HEK293 (cell line): ENCODE results near the gene SLC5A12.

ENCODE experiments used
- CTCF ChIA-PET: fragments of 350-600 bp; formaldehyde crosslinking; extraction: SDS; loops from one replicate; lab custom pipeline; 2021; ENCODE audit warnings: antibody characterized with exemption; lab: Yijun Ruan, JAX
- POLR2A ChIA-PET: fragments of 300-600 bp; formaldehyde crosslinking; extraction: SDS; loops from one replicate; lab custom pipeline; 2020; ENCODE audit warnings: antibody characterized with exemption, inconsistent platforms; lab: Yijun Ruan, JAX
- H3K27ac ChIP-seq: fragments of 200-500 bp; sonication (Bioruptor generic); 2 replicates; pipeline ENCODE4 v1.5.1; 2014; ENCODE audit warnings: low read depth, low read length, control low read depth, inconsistent platforms; ENCODE audit errors: extremely low read depth
- H3K36me3 ChIP-seq, 2 experiments: fragments of 200-500 bp in 1 of 2; sonication (Bioruptor generic) in 1 of 2; 1 replicate in 1 of 2; 2 replicates in 1 of 2; pipeline ENCODE4 v1.5.1; 2014 to 2017; ENCODE audit warnings: inconsistent platforms in 2 of 2, low read length in 2 of 2; ENCODE audit not compliant: control insufficient read depth in 2 of 2, insufficient read depth in 1 of 2
- H3K4me1 ChIP-seq: fragments of 200-500 bp; sonication (Bioruptor generic); 2 replicates; pipeline ENCODE4 v1.5.1; 2014; ENCODE audit warnings: mild to moderate bottlenecking, low read length, inconsistent platforms; ENCODE audit not compliant: control insufficient read depth, insufficient read depth
- H3K4me3 ChIP-seq: 2 replicates; pipeline ENCODE4 v1.5.1; 2011; ENCODE audit warnings: low read depth, mild to moderate bottlenecking, control low read depth, low read length, moderate library complexity
- H3K9me3 ChIP-seq: fragments of 200-500 bp; sonication (Bioruptor generic); 2 replicates; pipeline ENCODE4 v1.5.1; 2014; ENCODE audit warnings: low read depth, low read length, inconsistent platforms; ENCODE audit not compliant: control insufficient read depth, insufficient read depth
- BCL11B ChIP-seq: fragments of 450-650 bp; formaldehyde crosslinking; IDR thresholded peaks from 2 replicates; pipeline ENCODE4 v1.5.1; 2016; ENCODE audit warnings: low read depth, missing biosample characterization, missing genetic modification characterization
- EGR2 ChIP-seq: fragments of 450-650 bp; formaldehyde crosslinking; IDR thresholded peaks from 2 replicates; pipeline ENCODE4 v1.5.1; 2016; ENCODE audit warnings: low read depth, missing biosample characterization, missing genetic modification characterization
- PRDM2 ChIP-seq: fragments of 450-650 bp; formaldehyde crosslinking; IDR thresholded peaks from 2 replicates; pipeline ENCODE4 v1.5.1; 2016; ENCODE audit warnings: missing biosample characterization, missing genetic modification characterization, borderline replicate concordance
- PRDM6 ChIP-seq: fragments of 450-650 bp; formaldehyde crosslinking; IDR thresholded peaks from 2 replicates; pipeline ENCODE4 v1.5.1; 2017; ENCODE audit warnings: missing biosample characterization, missing genetic modification characterization
- SP3 ChIP-seq: fragments of 450-650 bp; formaldehyde crosslinking; IDR thresholded peaks from 2 replicates; pipeline ENCODE4 v1.5.1; 2016; ENCODE audit warnings: missing biosample characterization, missing genetic modification characterization
- SP7 ChIP-seq: fragments of 450-650 bp; formaldehyde crosslinking; IDR thresholded peaks from 2 replicates; pipeline ENCODE4 v1.5.1; 2016; ENCODE audit warnings: missing biosample characterization, missing genetic modification characterization
- ZBTB20 ChIP-seq: fragments of 450-650 bp; formaldehyde crosslinking; IDR thresholded peaks from 2 replicates; pipeline ENCODE4 v1.5.1; 2016; ENCODE audit warnings: missing biosample characterization, missing genetic modification characterization
- ZBTB49 ChIP-seq: fragments of 450-650 bp; formaldehyde crosslinking; IDR thresholded peaks from 2 replicates; pipeline ENCODE4 v1.5.1; 2016; ENCODE audit warnings: missing biosample characterization, missing genetic modification characterization, low read depth
- ZEB2 ChIP-seq: fragments of 450-650 bp; formaldehyde crosslinking; IDR thresholded peaks from 2 replicates; pipeline ENCODE4 v1.5.1; 2016; ENCODE audit warnings: missing biosample characterization, missing genetic modification characterization
- ZFHX2 ChIP-seq: fragments of 450-650 bp; formaldehyde crosslinking; conservative IDR thresholded peaks from 2 replicates; pipeline ENCODE4 v1.5.1; 2016; ENCODE audit warnings: missing biosample characterization, missing genetic modification characterization
- ZNF155 ChIP-seq: fragments of 450-650 bp; formaldehyde crosslinking; IDR thresholded peaks from 2 replicates; pipeline ENCODE4 v1.5.1; 2016; ENCODE audit warnings: missing biosample characterization, missing genetic modification characterization
- ZNF169 ChIP-seq: fragments of 450-650 bp; formaldehyde crosslinking; IDR thresholded peaks from 2 replicates; pipeline ENCODE4 v1.5.1; 2016; ENCODE audit warnings: missing biosample characterization, missing genetic modification characterization
- ZNF174 ChIP-seq: fragments of 450-650 bp; formaldehyde crosslinking; IDR thresholded peaks from 2 replicates; pipeline ENCODE4 v1.5.0; 2017; ENCODE audit warnings: missing biosample characterization, mild to moderate bottlenecking, missing genetic modification characterization
- ZNF211 ChIP-seq: fragments of 450-650 bp; formaldehyde crosslinking; IDR thresholded peaks from 2 replicates; pipeline ENCODE4 v1.5.1; 2016; ENCODE audit warnings: low read depth, missing biosample characterization, missing genetic modification characterization
- ZNF214 ChIP-seq: fragments of 450-650 bp; formaldehyde crosslinking; IDR thresholded peaks from 2 replicates; pipeline ENCODE4 v1.5.1; 2017; ENCODE audit warnings: missing biosample characterization, mild to moderate bottlenecking, missing genetic modification characterization, borderline replicate concordance
- ZNF221 ChIP-seq: fragments of 450-650 bp; formaldehyde crosslinking; IDR thresholded peaks from 2 replicates; pipeline ENCODE4 v1.5.1; 2017; ENCODE audit warnings: missing biosample characterization, missing genetic modification characterization, borderline replicate concordance
- ZNF239 ChIP-seq: fragments of 450-650 bp; formaldehyde crosslinking; IDR thresholded peaks from 2 replicates; pipeline ENCODE4 v1.5.1; 2016; ENCODE audit warnings: missing biosample characterization, missing genetic modification characterization
- ZNF488 ChIP-seq: fragments of 450-650 bp; formaldehyde crosslinking; IDR thresholded peaks from 2 replicates; pipeline ENCODE4 v1.5.1; 2016; ENCODE audit warnings: missing biosample characterization, missing genetic modification characterization
- ZNF501 ChIP-seq: fragments of 450-650 bp; formaldehyde crosslinking; IDR thresholded peaks from 2 replicates; pipeline ENCODE4 v1.5.1; 2016; ENCODE audit warnings: missing biosample characterization, missing genetic modification characterization
- ZNF514 ChIP-seq: fragments of 450-650 bp; formaldehyde crosslinking; IDR thresholded peaks from 2 replicates; pipeline ENCODE4 v1.5.1; 2016; ENCODE audit warnings: missing biosample characterization, missing genetic modification characterization
- ZNF549 ChIP-seq: fragments of 450-650 bp; IDR thresholded peaks from 2 replicates; pipeline ENCODE4 v1.5.1; 2018; ENCODE audit warnings: missing biosample characterization, missing genetic modification characterization, mild to moderate bottlenecking, inconsistent platforms, moderate library complexity
- ZNF596 ChIP-seq: fragments of 450-650 bp; IDR thresholded peaks from 2 replicates; pipeline ENCODE4 v1.5.0; 2018; ENCODE audit warnings: missing biosample characterization, mild to moderate bottlenecking, missing genetic modification characterization, moderate library complexity
- ZNF626 ChIP-seq: fragments of 450-650 bp; sonication (Bioruptor Pico); formaldehyde crosslinking; IDR thresholded peaks from 2 replicates; pipeline ENCODE4 v1.5.1; 2018; ENCODE audit warnings: missing biosample characterization, missing genetic modification characterization, inconsistent platforms
- ZNF670 ChIP-seq: fragments of 450-650 bp; formaldehyde crosslinking; IDR thresholded peaks from 2 replicates; pipeline ENCODE4 v1.5.1; 2016; ENCODE audit warnings: missing biosample characterization, missing genetic modification characterization, low read depth
- ZNF843 ChIP-seq: fragments of 450-650 bp; formaldehyde crosslinking; IDR thresholded peaks from 2 replicates; pipeline ENCODE4 v1.5.1; 2016; ENCODE audit warnings: missing biosample characterization, missing genetic modification characterization

SLC5A12 gene

GRCh38 chr11:26719289-26719973 lies 2.4 kb downstream of the SLC5A12 start:
- Histone ChIP-seq H3K4me1 (no peaks in the 10 kb centered on the region), H3K4me3 (no peak overlapping the region), H3K36me3 (no peaks in the 10 kb centered on the region), H3K9me3 (no peaks in the 10 kb centered on the region), H3K27ac (no peak overlapping the region)
- POLR2A ChIA-PET = no interaction called here
- CTCF ChIA-PET = interaction anchor here (0.6 kb wide), 1 partner anchor 35 kb away, joined by 3 read pairs; no protein-coding TSS in a partner anchor
- no peak for TF ChIP-seq ZFHX2 (tag by site-specific recombination)
- TF ChIP-seq PRDM6 = no peak
- TF ChIP-seq SP7 (tag by site-specific recombination) = no peak
- TF ChIP-seq ZNF221 (tag by site-specific recombination) = no peak
- no peak for TF ChIP-seq ZBTB49 (tag by site-specific recombination)
- TF ChIP-seq ZNF214 (tag by site-specific recombination) = no peak
- no peak for TF ChIP-seq EGR2
- no peak for TF ChIP-seq SP3 (tag by site-specific recombination)
- no peak for TF ChIP-seq ZNF174 (tag by site-specific recombination)
- TF ChIP-seq ZNF596 (tag by site-specific recombination) = no peak
- no peak for TF ChIP-seq ZNF501 (tag by site-specific recombination)
- no peak for TF ChIP-seq ZNF211 (tag by site-specific recombination)
- TF ChIP-seq ZNF670 = no peak

- ChIA-PET POLR2A (no interaction called here), CTCF (interaction anchor here (0.6 to 0.7 kb wide), 2 partner anchors 15 to 20 kb away, joined by 3 read pairs; no protein-coding TSS in a partner anchor)
- no peak for TF ChIP-seq ZBTB20 (tag by site-specific recombination)
- no peak for TF ChIP-seq ZNF626 (tag by site-specific recombination)
- TF ChIP-seq ZEB2 = no peak
- no peak for TF ChIP-seq BCL11B (tag by site-specific recombination)
- TF ChIP-seq EGR2 = no peak
- TF ChIP-seq PRDM2 (tag by site-specific recombination) = no peak
- TF ChIP-seq ZNF214 (tag by site-specific recombination) = no peak
- TF ChIP-seq ZNF239 (tag by site-specific recombination) = no peak
- no peak for TF ChIP-seq ZNF155
- TF ChIP-seq SP7 (tag by site-specific recombination) = no peak
- no peak for TF ChIP-seq ZNF843 (tag by site-specific recombination)
- no peak for TF ChIP-seq ZNF169 (tag by site-specific recombination)
- no peak for TF ChIP-seq ZNF514 (tag by site-specific recombination)
- TF ChIP-seq ZNF549 (tag by site-specific recombination) = no peak
- TF ChIP-seq ZNF488 (tag by site-specific recombination) = no peak
- Histone ChIP-seq H3K27ac (no peak overlapping the region), H3K4me1 (no peaks in the 10 kb centered on the region; the same call in 1 of the 2 replicates), H3K36me3 (no peaks in the 10 kb centered on the region), H3K4me3 (no peak overlapping the region), H3K9me3 (no peaks in the 10 kb centered on the region)
Measured at GRCh38 chr11:26717771-26718170, 4.1 kb downstream of the SLC5A12 start.
